Endodermal cell (in vitro differentiated cells): Measurements from ENCODE around the gene NR2F2. TPM values are rescaled to one million over a fixed set of nuclear protein-coding genes. Genes with fewer than 3 reads are reported as not detected.

Source experiments
- DNase-seq: peaks from one replicate; pipeline ENCODE4 v3.0.0-alpha.2; 2017
- H3K27ac ChIP-seq: 2 replicates; pipeline ENCODE4 v1.5.1; 2013; ENCODE audit warnings: mild to moderate bottlenecking, low read depth, low read length, moderate library complexity
- H3K27me3 ChIP-seq: 2 replicates; pipeline ENCODE4 v1.6.1; 2013; ENCODE audit warnings: mild to moderate bottlenecking, low read length, moderate library complexity; ENCODE audit not compliant: insufficient read depth, control insufficient read depth, poor library complexity, severe bottlenecking
- H3K36me3 ChIP-seq: 2 replicates; pipeline ENCODE4 v1.7.0; 2013; ENCODE audit warnings: mild to moderate bottlenecking, low read length, moderate library complexity; ENCODE audit not compliant: control insufficient read depth, insufficient read depth
- H3K4me1 ChIP-seq: one replicate; pipeline ENCODE4 v1.7.0; 2013; ENCODE audit warnings: low read length; ENCODE audit not compliant: control insufficient read depth, insufficient read depth
- H3K4me3 ChIP-seq: 2 replicates; pipeline ENCODE4 v1.5.1; 2013; ENCODE audit warnings: mild to moderate bottlenecking, low read length, moderate library complexity
- H3K9ac ChIP-seq: 2 replicates; pipeline ENCODE4 v1.6.1; 2013; ENCODE audit warnings: mild to moderate bottlenecking, low read length, moderate library complexity; ENCODE audit not compliant: poor library complexity, severe bottlenecking; ENCODE audit errors: extremely low read depth
- H3K9me3 ChIP-seq: 2 replicates; pipeline ENCODE4 v1.6.1; 2013; ENCODE audit warnings: mild to moderate bottlenecking, low read length, moderate library complexity; ENCODE audit not compliant: control insufficient read depth
- H3K27ac Mint-ChIP-seq: 2 replicates; pipeline ENCODE4 v1.8.0; 2020; ENCODE audit warnings: mixed read lengths
- H3K27me3 Mint-ChIP-seq: 2 replicates; pipeline ENCODE4 v1.8.0; 2021; ENCODE audit warnings: mild to moderate bottlenecking, mixed read lengths; ENCODE audit not compliant: insufficient read depth
- H3K36me3 Mint-ChIP-seq: 2 replicates; pipeline ENCODE4 v1.8.0; 2020; ENCODE audit warnings: low read depth, mixed read lengths
- H3K4me1 Mint-ChIP-seq: 2 replicates; pipeline ENCODE4 v1.8.0; 2020; ENCODE audit warnings: mixed read lengths
- H3K4me3 Mint-ChIP-seq: 2 replicates; pipeline ENCODE4 v1.8.0; 2020; ENCODE audit warnings: mild to moderate bottlenecking, moderate library complexity, mixed read lengths
- H3K9me3 Mint-ChIP-seq: 2 replicates; pipeline ENCODE4 v1.8.0; 2020; ENCODE audit warnings: mild to moderate bottlenecking, mixed read lengths
- WGBS, 2 experiments: methylation state at CpG; one replicate each; pipeline versions ENCODE4 v1.1.5 to v1.1.7; 2013; ENCODE audit warnings: missing lambda C conversion rate in 2 of 2, mixed read lengths in 1 of 2; ENCODE audit not compliant: insufficient coverage in 1 of 2, insufficient read length in 1 of 2; 5-methylcytosine and 5-hydroxymethylcytosine counted together
- total RNA-seq, 2 donors: library from RNA; stranded (reverse); fragmentation: NEBNext Ultra II Directional in 1 of 2; extraction: Animal tissue kit (Norgen Biotek cat#: 25700) in 1 of 2; gene quantifications; 2 replicates in 1 of 2; 3 replicates in 1 of 2; pipeline ENCODE4 v1.2.1, GENCODE V29; 2021
- TF ChIP-seq, protein P1 (sequence below): fragments of 200-600 bp; sonication (generic); conservative IDR thresholded peaks from 2 replicates; pipeline ENCODE4 v1.5.0; 2021; ENCODE audit warnings: antibody characterized with exemption, mild to moderate bottlenecking

Gene NR2F2
- total RNA-seq, 2 donors from 2014 or later = 0.73 to 3.3 TPM

- Histone ChIP-seq H3K36me3 (no peaks in the 10 kb centered on the region), H3K4me1 (no peaks in the 10 kb centered on the region), H3K9me3 (no peaks in the 10 kb centered on the region), H3K27me3 (peaks cover 90% of the 10 kb centered on the region), H3K4me3 (peak overlapping the region; percentile 78), H3K9ac (no peak overlapping the region), H3K27ac (peak overlapping the region; percentile 82)
- peaks cover 92% of the 10 kb centered on the region for H3K27me3 Mint-ChIP-seq
- peaks cover 1% of the 10 kb centered on the region for H3K9me3 Mint-ChIP-seq
- H3K27ac Mint-ChIP-seq = no peak overlapping the region
- no peaks in the 10 kb centered on the region for H3K36me3 Mint-ChIP-seq
- TF ChIP-seq, protein P1, sequence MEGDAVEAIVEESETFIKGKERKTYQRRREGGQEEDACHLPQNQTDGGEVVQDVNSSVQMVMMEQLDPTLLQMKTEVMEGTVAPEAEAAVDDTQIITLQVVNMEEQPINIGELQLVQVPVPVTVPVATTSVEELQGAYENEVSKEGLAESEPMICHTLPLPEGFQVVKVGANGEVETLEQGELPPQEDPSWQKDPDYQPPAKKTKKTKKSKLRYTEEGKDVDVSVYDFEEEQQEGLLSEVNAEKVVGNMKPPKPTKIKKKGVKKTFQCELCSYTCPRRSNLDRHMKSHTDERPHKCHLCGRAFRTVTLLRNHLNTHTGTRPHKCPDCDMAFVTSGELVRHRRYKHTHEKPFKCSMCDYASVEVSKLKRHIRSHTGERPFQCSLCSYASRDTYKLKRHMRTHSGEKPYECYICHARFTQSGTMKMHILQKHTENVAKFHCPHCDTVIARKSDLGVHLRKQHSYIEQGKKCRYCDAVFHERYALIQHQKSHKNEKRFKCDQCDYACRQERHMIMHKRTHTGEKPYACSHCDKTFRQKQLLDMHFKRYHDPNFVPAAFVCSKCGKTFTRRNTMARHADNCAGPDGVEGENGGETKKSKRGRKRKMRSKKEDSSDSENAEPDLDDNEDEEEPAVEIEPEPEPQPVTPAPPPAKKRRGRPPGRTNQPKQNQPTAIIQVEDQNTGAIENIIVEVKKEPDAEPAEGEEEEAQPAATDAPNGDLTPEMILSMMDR = no peak
- peak; percentile 76 for DNase-seq
- WGBS, 2 experiments = 0% methylated on average over 1 to 71 of the region's 77 CpGs
- H3K4me1 Mint-ChIP-seq = peaks cover 35% of the 10 kb centered on the region
- H3K4me3 Mint-ChIP-seq = peak overlapping the region; percentile 66
These were observed 844 bp downstream of the NR2F2 start for GRCh38 chr15:96331144-96331944.

GRCh38 chr15:96331945-96332636 is 1.6 kb downstream of the NR2F2 start:
- Histone ChIP-seq H3K36me3 (no peaks in the 10 kb centered on the region), H3K9me3 (no peaks in the 10 kb centered on the region), H3K4me3 (peak overlapping the region; percentile 78), H3K4me1 (no peaks in the 10 kb centered on the region), H3K9ac (no peak overlapping the region), H3K27me3 (peaks cover 90% of the 10 kb centered on the region), H3K27ac (peak overlapping the region; percentile 82)
- WGBS, 2 experiments = 1 to 2% methylated on average over 27 to 70 of the region's 70 CpGs
- H3K27ac Mint-ChIP-seq = no peak overlapping the region
- peak overlapping the region; percentile 66 for H3K4me3 Mint-ChIP-seq
- peaks cover 92% of the 10 kb centered on the region for H3K27me3 Mint-ChIP-seq
- H3K9me3 Mint-ChIP-seq = peaks cover 1% of the 10 kb centered on the region
- peak; percentile 84 for DNase-seq
- no peaks in the 10 kb centered on the region for H3K36me3 Mint-ChIP-seq
- TF ChIP-seq, protein P1 = no peak
- H3K4me1 Mint-ChIP-seq = peaks cover 35% of the 10 kb centered on the region

GRCh38 chr15:96332637-96333121 is 2.2 kb downstream of the NR2F2 start:
- DNase-seq = no peak
- H3K36me3 Mint-ChIP-seq = no peaks in the 10 kb centered on the region
- peak overlapping the region; percentile 66 for H3K4me3 Mint-ChIP-seq
- Histone ChIP-seq H3K9ac (peak overlapping the region; percentile 28), H3K9me3 (no peaks in the 10 kb centered on the region), H3K27ac (peak overlapping the region; percentile 82), H3K27me3 (peaks cover 90% of the 10 kb centered on the region), H3K36me3 (no peaks in the 10 kb centered on the region), H3K4me1 (no peaks in the 10 kb centered on the region), H3K4me3 (peak overlapping the region; percentile 78)
- peaks cover 1% of the 10 kb centered on the region for H3K9me3 Mint-ChIP-seq
- H3K4me1 Mint-ChIP-seq = peaks cover 38% of the 10 kb centered on the region
- peaks cover 92% of the 10 kb centered on the region for H3K27me3 Mint-ChIP-seq
- TF ChIP-seq, protein P1 = no peak
- H3K27ac Mint-ChIP-seq = no peak overlapping the region
- WGBS, 2 experiments = 2 to 19% methylated on average over 3 to 12 of the region's 12 CpGs
